ENCODE results near the gene NRSN1. TPM values are rescaled to one million over a fixed set of nuclear protein-coding genes. Genes with fewer than 3 reads are reported as not detected.

Gene NRSN1
- total RNA-seq, 1 experiment from 2014 or later, result not detected

DNA sequence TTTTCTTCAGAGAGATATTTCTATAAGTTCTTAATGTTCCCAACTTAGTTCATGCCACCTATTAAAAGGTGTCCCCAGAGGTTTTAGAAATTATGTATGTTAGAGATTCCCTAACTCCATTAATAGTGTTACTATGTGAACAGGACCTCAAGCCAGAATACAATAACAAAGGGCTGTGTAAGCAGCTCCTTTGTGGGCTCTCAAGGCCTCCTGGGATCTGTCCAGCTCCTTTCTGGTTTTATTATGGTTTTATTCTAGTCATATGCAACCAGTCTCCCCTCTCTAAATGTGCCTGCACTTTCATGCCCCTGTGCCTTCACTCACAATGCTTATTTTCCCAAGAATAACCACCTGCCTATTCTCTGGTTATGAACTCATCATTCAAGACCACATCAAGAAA lies 22.7 kb downstream of the NRSN1 start:
- intact Hi-C loops (cut with micrococcal nuclease), result no loop called here
- Mint-ChIP-seq H3K36me3 (ENCODE audit: insufficient read depth, unreplicated experiment) (no peaks in the 10 kb centered on the region), H3K27me3 (ENCODE audit: insufficient read depth, unreplicated experiment) (no peaks in the 10 kb centered on the region), H3K27ac (ENCODE audit: low read depth, unreplicated experiment) (no peak overlapping the region), H3K4me3 (ENCODE audit: unreplicated experiment) (no peak overlapping the region), H3K4me1 (ENCODE audit: insufficient read depth, unreplicated experiment) (peaks cover 4% of the 10 kb centered on the region), H3K9me3 (ENCODE audit: unreplicated experiment) (no peaks in the 10 kb centered on the region)
- TF ChIP-seq CTCF (IDR thresholded peaks at IDR 0.05; ENCODE audit: unreplicated experiment), result no peak
- ChIA-PET CTCF (no interaction called here), POLR2A (no interaction called here)
- DNase-seq (ENCODE audit: unreplicated experiment), result no peak
- BruUV-seq (replicated peaks), result no TSS peak

DNA sequence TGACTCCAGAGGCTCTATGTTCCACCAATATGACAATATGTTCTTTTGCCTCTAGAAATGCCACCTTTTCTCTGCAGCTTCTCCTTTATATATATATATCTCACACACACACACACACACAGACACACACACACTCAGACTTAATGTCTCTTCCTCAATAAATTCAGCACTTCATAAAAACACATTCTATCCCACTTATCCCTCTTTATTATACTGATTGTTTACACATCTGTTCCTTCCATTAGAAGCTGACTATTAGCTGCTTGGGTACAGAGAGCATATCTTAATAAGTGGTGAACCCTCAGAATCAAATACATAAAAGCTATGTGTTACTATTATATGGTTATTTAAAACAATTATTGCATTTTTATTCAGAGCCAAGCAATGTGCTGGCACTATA lies 23.3 kb downstream of the NRSN1 start:
- Mint-ChIP-seq H3K27ac (ENCODE audit: low read depth, unreplicated experiment) (no peak overlapping the region), H3K4me1 (ENCODE audit: insufficient read depth, unreplicated experiment) (peaks cover 4% of the 10 kb centered on the region), H3K4me3 (ENCODE audit: unreplicated experiment) (no peak overlapping the region), H3K9me3 (ENCODE audit: unreplicated experiment) (no peaks in the 10 kb centered on the region), H3K27me3 (ENCODE audit: insufficient read depth, unreplicated experiment) (no peaks in the 10 kb centered on the region), H3K36me3 (ENCODE audit: insufficient read depth, unreplicated experiment) (no peaks in the 10 kb centered on the region)
- no TSS peak for BruUV-seq (replicated peaks)
- intact Hi-C loops (cut with micrococcal nuclease), result no loop called here
- TF ChIP-seq CTCF (IDR thresholded peaks at IDR 0.05; ENCODE audit: unreplicated experiment), result no peak
- no peak for DNase-seq (ENCODE audit: unreplicated experiment)
- ChIA-PET CTCF (interaction anchor here (0.6 to 0.7 kb wide), 2 partner anchors 46 to 106 kb away, joined by 3 to 4 read pairs; no protein-coding TSS in a partner anchor), POLR2A (no interaction called here)

DNA sequence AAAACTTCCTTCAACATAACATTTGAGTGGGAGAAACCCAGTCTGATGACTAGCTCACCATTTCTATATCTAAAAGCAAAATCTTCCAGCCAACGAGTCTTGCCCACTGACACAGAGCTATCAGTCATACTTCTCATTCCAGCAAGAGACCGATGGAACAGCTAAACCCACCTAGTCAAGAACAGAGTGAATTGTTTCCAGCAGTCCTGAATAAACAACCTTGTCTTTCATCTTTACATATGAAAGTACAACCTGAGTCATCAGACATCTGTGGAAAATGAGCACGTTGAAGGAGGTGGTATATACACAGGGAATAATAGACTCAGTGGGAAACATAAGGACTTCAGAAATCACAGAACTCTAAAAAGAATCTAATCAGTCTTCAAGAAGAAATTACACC lies 23.8 kb downstream of the NRSN1 start:
- no peak overlapping the region for H3K27ac Mint-ChIP-seq (ENCODE audit: low read depth, unreplicated experiment)
- H3K4me1 Mint-ChIP-seq (ENCODE audit: insufficient read depth, unreplicated experiment), result peaks cover 4% of the 10 kb centered on the region
- no peak overlapping the region for H3K4me3 Mint-ChIP-seq (ENCODE audit: unreplicated experiment)
- no TSS peak for BruUV-seq (replicated peaks)
- H3K36me3 Mint-ChIP-seq (ENCODE audit: insufficient read depth, unreplicated experiment), result no peaks in the 10 kb centered on the region
- intact Hi-C loops (cut with micrococcal nuclease), result no loop called here
- no peak for TF ChIP-seq CTCF (IDR thresholded peaks at IDR 0.05; ENCODE audit: unreplicated experiment)
- no peak for DNase-seq (ENCODE audit: unreplicated experiment)
- POLR2A ChIA-PET, result no interaction called here
- H3K27me3 Mint-ChIP-seq (ENCODE audit: insufficient read depth, unreplicated experiment), result no peaks in the 10 kb centered on the region
- CTCF ChIA-PET, result interaction anchor here (0.7 kb wide), 1 partner anchor 46 kb away, joined by 4 read pairs; no protein-coding TSS in a partner anchor
- no peaks in the 10 kb centered on the region for H3K9me3 Mint-ChIP-seq (ENCODE audit: unreplicated experiment)

GRCh38 chr6:24152014-24152413 lies 26.0 kb downstream of the NRSN1 start:
- POLR2A ChIA-PET, result no interaction called here
- no TSS peak for BruUV-seq (replicated peaks)
- Mint-ChIP-seq H3K36me3 (ENCODE audit: insufficient read depth, unreplicated experiment) (no peaks in the 10 kb centered on the region), H3K4me3 (ENCODE audit: unreplicated experiment) (no peak overlapping the region), H3K4me1 (ENCODE audit: insufficient read depth, unreplicated experiment) (peaks cover 4% of the 10 kb centered on the region), H3K9me3 (ENCODE audit: unreplicated experiment) (no peaks in the 10 kb centered on the region), H3K27me3 (ENCODE audit: insufficient read depth, unreplicated experiment) (no peaks in the 10 kb centered on the region), H3K27ac (ENCODE audit: low read depth, unreplicated experiment) (no peak overlapping the region)
- DNase-seq (ENCODE audit: unreplicated experiment), result no peak
- no peak for TF ChIP-seq CTCF (IDR thresholded peaks at IDR 0.05; ENCODE audit: unreplicated experiment)
- intact Hi-C loops (cut with micrococcal nuclease), result no loop called here
- CTCF ChIA-PET, result no interaction called here

Data from MCF 10A (cell line).